ENCODE measurements around the gene ELP6.
A peak's percentile ranks its signal among the peaks of the same experiment; 100 is the strongest.

The ELP6 gene, protein sequence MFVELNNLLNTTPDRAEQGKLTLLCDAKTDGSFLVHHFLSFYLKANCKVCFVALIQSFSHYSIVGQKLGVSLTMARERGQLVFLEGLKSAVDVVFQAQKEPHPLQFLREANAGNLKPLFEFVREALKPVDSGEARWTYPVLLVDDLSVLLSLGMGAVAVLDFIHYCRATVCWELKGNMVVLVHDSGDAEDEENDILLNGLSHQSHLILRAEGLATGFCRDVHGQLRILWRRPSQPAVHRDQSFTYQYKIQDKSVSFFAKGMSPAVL

DNA sequence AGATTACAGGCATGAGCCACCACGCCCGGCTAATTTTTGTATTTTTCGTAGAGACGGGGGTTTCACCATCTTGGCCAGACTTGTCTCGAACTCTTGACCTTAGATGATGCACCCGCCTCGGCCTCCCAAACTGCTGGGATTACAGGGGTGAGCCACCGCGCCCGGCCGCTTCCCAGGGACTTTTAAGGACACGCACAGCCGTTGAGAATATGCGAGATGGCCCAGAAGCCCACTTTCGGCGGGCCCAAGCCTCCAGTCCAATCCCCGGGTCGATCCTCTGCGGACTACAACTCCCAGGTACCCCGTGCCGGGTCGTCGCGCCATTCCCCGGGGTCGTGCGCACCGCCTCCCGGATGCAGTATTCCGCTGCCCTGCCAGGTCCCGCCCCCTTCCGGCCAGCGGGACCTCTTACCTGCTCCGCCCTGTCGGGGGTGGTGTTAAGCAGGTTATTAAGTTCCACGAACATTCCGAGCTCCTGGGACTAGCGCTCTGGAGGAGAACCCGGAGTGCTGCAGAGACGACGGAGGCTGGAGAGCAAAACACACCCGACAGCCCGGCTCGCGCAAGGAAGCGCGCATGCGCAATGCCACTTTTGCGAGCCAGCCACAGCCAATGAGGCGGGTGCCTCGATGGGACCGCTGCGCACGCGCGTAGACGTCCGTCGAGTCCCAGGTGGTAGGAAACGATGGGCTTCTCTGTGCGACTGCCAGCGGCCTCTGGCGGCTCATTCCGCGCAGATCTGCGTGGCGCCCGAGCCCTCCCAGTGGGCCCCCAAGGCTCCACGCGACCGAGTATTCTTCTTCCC, at the start of gene ELP6:
TSS of gene ELP6 (minus strand) at position 588 of the 805 bp plus-strand sequence. CDS start at position 466, 122 bp downstream.
- peak; percentile 96 for DNase-seq (ENCODE audit: low read depth in 1 of 2, low spot score in 1 of 2)

DNA sequence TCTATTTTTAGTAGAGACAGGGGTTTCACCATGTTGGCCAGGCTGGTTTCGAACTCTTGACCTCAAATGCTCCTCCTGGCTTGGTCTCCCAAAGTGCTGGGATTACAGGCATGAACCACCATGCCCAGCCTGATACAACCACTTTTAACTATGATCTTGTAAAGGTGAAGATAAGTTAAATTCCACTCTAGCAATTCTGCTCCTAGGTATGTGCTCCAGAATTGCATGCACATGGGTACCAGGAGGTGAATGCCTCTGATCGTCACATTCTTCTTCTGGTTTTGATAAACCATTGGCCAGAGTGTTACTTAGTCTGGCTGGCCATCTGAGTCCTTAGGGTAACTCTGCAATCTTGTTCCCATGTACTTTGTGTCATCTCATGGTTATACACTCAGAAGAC, 42.8 kb upstream of the ELP6 start:
- DNase-seq (ENCODE audit: low read depth in 1 of 2, low spot score in 1 of 2), result no peak

DNA sequence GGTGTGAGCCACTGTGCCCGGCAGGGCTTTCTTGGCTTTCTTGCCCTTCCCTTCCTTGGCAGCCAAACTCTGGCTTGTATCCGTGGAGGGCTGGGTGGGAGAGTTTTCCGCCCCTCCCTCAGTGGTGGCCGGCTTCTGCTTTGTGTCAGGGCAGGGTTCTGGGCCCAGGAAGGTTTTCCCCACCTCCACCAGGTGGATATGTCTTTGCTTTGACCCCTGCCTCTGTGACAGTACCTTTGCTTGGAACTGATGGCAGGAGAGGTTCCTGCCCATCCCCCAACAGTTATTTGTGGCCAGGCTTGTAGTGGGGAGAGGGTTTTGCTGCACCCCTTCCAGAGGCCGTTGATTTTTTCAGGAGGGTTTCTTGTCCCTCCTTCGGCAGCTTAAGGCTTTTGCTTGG, 40.8 kb upstream of the ELP6 start:
- no peak for DNase-seq (ENCODE audit: low read depth in 1 of 2, low spot score in 1 of 2)

DNA sequence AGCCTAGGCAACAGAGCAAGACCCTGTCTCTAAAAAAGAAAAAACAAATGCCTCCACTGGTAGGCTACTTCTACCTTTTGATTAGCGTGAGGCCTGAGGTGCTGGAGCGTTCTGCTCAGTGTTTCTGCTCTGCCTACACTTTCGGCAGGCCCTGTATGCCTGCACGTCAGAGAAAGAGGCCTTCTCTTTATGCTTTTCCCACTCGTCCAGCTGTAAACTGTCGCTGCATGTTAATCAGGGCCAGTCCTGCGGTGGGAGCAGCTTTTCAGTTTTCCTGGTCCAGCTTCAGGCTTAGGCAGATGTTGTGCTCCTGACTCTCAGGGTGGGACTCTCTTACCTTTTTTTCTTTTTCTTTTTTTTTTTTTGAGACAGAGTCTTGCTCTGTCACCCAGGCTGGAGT, 39.9 kb upstream of the ELP6 start:
- DNase-seq (ENCODE audit: low read depth in 1 of 2, low spot score in 1 of 2), result no peak

DNA sequence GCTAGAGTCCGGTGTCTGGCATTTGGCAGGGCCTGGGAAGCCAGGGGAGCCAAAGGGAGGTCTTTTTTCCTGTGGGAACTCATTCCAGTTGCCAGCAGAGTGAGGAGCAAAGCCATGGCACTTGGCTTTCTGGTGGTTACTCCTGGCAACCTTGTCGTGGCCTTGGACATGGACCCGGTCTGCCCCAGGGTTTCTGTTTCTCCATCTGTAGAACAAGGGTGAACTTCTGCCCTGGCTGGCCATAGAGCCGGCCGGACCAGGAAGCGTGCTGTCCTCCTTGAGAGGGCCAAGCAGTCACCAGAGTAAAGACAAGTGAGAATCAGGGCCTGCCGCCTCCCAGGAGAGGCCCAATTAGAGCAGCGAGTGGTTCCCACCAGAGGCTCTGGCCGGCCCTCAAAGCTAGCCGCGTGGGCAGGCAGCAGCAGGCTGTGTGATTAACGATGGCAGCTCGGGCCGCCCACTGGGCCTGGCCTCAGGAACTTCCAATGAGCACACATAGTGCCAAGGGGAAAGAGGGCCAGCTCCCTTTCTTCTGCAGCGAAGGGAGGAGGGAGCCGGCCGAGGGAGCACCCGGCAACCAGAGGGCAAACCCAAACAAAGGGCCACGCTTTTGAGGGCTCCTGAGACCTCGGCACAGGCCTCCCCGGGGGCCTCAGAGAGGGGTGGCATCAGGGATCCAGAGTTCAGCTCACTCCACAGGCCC, 29.1 kb upstream of the ELP6 start:
- no peak for DNase-seq (ENCODE audit: low read depth in 1 of 2, low spot score in 1 of 2)

DNA sequence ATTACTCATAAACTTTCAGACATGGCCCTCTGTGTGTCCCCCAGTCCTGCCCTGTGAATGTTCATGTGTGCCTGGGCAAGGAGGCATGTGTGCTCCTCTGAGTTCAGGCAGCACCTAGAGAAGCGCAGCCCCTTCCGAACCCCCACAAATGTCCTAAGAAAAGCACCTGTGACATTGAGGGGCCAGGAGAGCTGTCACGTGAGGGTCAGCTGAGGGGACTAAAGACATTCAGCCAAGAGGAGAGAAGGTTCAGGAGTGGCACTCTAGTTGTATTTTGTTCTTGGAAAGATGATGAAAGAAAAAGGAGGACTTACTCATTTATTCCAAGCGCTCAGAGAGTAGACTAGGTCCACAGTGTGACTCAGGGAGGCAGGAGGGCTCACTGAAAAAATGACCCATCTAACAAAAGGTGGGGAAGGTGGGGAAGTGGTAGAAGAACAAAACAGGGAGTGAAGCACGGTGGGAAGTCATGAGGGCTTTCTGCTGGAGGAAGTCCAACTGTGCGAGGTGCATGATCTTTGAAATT, 28.1 kb upstream of the ELP6 start:
- no peak for DNase-seq (ENCODE audit: low read depth in 1 of 2, low spot score in 1 of 2)

DNA sequence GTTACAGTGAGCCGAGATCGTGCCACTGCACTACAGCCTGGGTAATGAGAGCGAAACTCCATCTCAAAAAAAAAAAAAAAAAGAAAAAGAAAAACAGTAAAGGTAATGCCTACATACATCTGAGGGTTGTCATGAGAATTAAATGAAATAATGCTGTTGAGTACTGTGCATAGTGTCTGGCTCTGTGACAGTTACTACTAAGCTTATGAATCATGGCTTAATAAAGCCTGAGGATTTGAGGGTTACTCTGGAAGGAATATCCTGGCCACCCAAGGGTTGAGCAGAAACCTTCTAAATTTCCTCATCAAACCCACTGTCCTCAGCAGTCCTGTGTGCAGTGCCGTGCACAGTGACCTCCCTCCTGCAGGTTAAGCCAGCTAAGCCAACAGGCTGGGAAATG, 26.8 kb upstream of the ELP6 start:
- no peak for DNase-seq (ENCODE audit: low read depth in 1 of 2, low spot score in 1 of 2)

DNA sequence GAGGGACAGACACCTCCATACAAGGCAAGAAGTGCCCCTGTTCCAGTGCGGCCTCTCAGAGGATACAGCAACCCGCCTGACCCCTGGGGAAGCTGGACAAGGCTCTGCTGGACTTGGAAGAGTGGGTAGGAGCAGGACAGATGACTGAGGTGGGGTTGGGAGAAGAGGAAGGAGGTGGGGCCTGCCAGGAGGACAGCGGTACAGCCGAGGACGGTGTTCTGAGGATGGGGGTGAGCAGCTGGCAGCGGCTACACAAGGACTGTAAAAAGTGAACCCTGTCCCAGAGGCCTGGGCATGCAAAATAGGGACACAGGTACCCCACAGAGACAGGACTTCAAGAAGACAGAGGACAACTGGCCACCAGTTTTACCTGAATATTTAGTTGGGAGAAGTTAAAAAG, 23.5 kb upstream of the ELP6 start:
- DNase-seq (ENCODE audit: low read depth in 1 of 2, low spot score in 1 of 2), result no peak

DNA sequence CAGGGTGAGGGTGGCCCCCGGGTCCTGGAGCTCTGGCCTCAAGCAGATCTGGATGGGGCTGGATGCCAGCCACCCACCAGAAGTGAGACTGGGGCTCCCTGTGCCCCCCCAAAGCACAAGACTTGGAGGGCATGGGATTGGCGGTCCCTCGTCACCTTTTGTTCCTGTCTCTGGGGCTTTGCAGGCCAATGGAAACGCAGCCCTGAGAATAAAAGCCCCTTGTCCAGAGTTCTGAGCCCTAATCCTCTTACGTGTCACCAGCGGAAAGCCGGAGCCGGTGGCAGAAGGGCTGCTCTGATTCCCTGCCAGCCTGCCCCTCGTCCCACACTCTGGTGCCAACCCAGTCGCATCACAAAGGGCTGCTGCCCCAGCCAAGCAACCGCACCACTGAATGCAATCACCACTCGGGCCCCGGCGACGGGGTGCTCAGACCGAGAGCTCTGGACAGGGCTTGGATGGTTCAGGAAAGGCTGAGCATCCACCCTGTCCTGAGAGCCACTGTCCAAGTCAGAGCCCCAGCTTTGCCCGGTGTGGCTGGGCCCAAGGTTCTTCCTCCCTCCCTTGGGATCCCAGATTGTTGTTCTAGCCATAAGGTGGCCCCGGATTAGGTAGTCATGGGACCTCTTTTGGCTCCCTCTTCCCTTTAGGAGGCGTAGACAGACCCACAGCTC, 22.8 kb upstream of the ELP6 start:
- no peak for DNase-seq (ENCODE audit: low read depth in 1 of 2, low spot score in 1 of 2)

DNA sequence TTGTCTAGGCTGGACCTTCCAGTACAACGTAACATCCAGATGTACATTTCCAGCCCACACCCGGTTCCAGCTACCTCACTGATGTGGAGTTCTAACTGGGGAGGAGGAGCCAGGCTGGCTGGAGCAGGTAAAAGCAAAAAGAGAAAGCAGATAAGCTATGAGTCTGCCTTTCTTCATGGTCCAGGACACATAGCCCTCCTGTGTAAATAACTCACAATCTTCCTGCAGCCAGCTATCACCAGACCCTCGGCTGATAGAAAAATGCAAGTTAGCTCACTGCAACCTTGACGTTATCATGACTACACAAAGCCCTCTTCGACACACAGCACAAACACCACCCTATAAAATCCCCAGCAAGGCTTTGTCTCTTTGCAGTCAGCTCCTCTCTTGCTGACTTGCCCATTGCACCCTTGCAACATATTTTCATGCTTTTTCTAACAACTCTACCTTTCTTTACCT, 20.5 kb upstream of the ELP6 start:
- no peak for DNase-seq (ENCODE audit: low read depth in 1 of 2, low spot score in 1 of 2)

DNA sequence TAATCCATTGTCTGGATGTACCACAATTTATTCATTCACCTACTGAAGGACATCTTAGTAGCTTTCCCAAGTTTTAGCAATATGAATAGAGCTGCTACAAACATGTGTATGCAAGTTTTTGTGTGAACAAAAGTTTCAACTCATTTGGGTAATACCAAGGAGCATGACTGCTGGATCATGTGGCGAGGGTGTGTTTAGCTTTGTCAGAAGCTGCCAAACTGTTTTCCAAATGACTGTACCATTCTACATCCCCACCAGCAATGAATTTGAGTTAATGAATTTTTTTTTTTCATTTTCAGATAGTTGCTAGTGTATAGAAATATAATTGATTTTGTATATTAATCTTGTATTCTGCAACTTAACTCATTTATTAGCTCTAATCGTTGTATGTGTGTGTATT, 20.0 kb upstream of the ELP6 start:
- no peak for DNase-seq (ENCODE audit: low read depth in 1 of 2, low spot score in 1 of 2)

DNA sequence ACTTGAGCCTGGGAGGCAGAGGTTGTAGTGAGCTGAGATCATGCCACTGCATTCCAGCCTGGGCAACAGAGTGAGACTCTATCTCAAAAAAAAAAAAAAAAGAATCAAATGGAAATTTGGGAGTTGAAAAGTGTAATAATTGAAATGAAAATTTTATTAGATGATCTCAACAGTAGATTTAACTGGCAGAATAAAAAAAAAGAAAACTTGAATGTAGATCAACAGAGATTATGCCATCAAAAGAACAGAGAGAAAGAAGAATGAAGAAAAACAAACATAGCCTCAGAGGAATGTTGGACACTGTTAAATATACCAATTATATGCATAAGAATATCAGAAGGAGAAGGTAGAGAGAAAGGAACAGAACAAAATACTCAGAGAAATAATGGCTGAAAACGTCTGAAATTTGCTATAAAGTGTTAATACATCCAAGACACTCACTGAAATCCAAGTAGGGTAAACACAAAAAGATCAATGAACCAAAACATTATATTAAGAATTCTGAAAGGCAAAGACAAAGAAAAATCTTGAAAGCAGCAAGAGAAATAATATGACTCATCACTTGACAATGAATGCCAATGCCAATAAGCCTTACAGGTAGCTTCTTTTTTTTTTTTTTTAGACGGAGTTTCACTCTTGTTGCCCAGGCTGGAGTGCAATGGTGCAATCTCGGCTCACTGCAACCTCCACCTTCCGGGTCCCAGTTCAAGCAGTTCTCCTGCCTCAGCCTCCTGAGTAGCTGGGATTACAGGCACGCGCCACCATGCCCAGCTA, 14.6 kb upstream of the ELP6 start:
- DNase-seq (ENCODE audit: low read depth in 1 of 2, low spot score in 1 of 2), result no peak

DNA sequence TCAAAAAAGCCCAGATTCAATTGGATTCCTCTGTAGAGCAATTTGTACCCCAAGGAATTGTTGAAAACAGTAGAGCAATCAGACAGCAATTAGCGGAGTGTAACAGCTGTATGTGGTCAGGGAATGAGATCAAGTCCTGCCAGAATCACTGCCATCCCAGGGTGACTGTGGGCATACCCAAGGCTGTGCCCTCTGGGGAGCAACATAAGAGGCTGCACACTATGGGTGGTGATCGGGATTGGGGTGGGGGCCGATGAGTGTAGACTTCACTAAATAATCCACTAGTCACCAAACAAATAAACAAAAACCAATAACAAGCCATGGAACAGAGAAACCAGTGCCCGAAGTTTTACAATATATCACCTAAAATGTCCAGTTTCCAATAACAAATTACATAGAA, 12.1 kb upstream of the ELP6 start:
- no peak for DNase-seq (ENCODE audit: low read depth in 1 of 2, low spot score in 1 of 2)

DNA sequence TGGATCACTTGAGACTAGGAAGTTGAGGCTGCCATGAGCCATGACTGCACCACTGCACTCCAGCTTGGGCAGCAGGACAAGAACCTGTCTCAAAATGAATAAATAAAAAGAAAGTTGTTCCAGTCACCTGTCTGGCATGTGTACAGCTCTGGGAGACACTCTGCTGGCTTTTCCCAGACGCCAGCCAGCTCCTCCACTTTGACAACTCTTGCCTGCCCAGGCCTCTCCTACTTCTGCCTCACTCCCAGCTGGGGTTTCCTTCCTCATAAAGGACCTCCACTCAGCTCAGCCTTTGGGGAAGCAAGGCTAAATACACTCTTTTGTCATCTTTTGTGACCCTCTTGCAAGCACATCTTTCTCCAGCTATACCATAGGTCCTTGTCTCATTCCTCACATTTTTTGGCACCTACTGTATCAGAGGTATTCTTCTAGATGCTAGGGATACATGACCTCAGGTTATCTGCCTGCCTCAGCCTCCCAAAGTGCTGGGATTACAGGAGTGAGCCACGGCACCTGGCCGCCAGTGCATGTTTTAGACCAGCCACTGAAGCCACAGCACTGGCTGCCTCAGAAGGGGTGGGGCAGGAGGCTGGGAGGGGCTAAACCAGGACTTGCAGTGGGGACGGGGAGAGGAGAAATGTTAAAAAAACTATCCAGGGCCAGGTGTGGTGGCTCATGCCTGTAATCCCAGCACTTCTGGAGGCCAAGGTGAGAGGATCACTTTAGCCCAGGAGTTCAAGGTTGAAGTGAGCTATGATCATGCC, 10.0 kb upstream of the ELP6 start:
- DNase-seq (ENCODE audit: low read depth in 1 of 2, low spot score in 1 of 2), result no peak

DNA sequence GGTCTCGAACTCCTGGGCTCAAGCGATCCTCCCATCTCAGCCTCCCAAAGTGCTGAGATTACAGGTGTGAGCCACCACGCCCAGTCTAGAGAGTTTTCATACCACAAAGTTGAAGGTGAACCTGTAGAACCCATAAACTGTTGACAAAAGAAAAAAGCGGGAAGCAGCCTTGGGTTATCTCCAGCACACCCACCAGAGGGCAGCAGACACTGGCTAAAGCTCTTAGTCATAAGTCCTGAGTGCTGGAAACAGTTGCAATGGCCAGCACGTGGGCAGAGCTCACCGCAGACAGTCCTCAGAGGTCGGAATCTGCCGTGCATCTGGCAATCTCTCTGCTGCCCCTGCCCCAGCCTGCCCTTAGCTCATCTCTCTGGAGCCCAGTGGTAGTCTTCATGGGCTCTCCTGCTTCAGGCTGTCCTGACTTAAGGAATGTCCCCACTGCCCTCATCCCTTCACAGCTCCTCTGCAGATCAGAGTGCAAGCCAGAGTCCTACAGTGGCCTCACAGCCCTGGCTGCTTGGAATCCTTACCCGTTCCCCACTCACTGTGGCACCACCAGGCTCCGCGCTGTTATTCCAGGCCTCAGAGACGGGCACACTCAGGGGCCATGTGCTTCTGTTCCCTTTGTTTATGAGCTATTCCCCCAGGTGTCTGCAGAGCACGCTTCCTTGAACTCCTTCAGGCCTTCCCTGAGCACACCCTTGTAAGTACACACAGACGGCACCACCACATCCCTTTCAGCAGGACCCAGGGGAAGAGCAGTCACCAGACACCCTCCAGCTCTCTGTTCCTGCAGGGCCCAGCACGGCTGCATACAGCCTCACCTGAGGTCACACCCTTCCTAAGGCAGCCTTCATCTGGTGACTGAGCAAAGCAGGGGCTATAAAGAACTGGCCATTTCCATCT, 8.8 kb upstream of the ELP6 start:
- peak; percentile 44 to 59 for DNase-seq (ENCODE audit: low read depth in 1 of 2, low spot score in 1 of 2)

DNA sequence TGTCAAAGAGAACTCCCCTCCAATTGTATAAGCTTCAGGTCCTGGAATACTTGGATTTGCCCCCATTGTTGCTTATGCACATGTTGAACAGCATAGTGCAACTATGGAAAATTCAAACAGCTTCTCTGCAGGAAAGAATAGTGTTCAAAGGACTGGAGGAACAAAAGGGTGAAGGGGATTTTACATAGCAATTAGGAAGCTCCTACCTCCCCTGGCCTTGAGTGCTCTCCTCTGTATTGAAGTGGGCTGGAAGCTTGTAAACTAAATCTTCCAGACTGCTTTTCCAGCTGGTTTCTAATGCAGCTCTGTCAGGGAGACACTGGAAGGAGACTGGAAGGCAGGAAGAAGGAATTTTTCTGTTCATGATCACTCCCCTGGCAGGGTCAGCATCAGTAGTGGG, 7.2 kb upstream of the ELP6 start:
- DNase-seq (ENCODE audit: low read depth in 1 of 2, low spot score in 1 of 2), result no peak

DNA sequence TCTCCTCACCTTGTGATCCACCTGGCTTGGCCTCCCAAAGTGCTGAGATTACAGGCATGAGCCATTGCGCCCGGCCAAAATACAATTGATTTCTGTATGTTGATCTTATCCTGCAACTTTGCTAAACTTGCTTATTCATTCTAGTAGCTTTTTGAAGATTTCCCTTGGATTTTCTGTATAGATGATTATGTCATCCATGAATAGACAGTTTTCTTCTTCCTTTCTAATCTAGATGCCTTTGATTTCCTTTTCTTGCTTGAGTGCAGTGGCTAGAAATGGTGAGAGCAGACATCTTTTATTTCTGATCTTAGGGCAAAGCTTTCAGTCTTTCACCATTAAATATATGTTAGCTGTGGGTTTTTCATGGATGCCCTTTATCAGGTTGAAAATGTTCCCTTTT, 4.4 kb upstream of the ELP6 start:
- no peak for DNase-seq (ENCODE audit: low read depth in 1 of 2, low spot score in 1 of 2)

DNA sequence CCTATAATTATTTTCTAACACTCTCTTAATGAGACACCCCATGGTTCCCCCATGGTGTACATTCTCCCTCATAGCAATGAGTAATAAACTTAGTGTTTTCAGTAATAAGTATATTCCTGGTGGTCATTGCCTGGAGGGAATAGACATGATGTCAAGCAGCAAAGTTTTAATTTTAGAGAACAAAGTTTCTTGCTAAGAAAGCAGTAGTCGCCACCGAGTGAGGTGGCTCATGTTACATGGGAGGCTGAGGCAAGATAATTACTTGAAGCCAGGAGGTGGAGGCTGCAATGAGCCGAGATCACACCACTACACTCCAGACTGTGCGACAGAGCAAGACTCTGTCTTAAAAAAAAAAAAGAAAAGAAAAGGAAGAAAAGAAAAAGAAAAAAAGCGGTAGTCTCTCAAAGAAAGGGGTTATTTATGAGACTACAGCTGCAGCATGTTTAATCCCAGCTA, 2.4 kb upstream of the ELP6 start:
- no peak for DNase-seq (ENCODE audit: low read depth in 1 of 2, low spot score in 1 of 2)

DNA sequence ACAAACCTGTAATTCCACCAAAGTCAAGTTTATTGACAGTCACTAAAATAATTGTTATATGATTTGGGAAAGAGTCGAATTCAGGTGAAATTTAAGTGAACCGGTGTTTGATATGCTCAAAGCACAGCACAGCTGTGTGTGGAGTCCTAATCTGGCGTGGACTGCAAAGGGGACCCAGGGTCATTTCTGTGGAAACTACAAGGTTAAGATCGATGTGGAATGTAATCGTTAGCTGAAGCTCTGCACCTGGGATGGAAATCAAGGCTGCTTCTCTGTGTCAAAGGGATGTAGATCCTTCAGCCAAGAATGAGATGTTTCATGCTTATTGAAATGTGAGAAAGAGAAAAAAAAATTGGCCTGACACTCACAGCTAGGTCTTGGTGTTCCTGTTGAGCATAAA, 1.6 kb upstream of the ELP6 start:
- DNase-seq (ENCODE audit: low read depth in 1 of 2, low spot score in 1 of 2), result no peak

Measured in activated CD4-positive, alpha-beta T cell treated with anti-CD3 and anti-CD28 coated beads, Interleukin-2, amount 50 U/mL, for 24 hours (primary cell).